ENCODE data around the gene CLSTN3. TPM values are rescaled to one million over a fixed set of nuclear protein-coding genes. Genes with fewer than 3 reads are reported as not detected.

CLSTN3 gene
- total and polyA plus RNA-seq, 2 of the 13 experiments (the other 11 are each of a cell fraction or from before 2014, with no cell fraction given), result 26.2 to 94.1 TPM

DNA sequence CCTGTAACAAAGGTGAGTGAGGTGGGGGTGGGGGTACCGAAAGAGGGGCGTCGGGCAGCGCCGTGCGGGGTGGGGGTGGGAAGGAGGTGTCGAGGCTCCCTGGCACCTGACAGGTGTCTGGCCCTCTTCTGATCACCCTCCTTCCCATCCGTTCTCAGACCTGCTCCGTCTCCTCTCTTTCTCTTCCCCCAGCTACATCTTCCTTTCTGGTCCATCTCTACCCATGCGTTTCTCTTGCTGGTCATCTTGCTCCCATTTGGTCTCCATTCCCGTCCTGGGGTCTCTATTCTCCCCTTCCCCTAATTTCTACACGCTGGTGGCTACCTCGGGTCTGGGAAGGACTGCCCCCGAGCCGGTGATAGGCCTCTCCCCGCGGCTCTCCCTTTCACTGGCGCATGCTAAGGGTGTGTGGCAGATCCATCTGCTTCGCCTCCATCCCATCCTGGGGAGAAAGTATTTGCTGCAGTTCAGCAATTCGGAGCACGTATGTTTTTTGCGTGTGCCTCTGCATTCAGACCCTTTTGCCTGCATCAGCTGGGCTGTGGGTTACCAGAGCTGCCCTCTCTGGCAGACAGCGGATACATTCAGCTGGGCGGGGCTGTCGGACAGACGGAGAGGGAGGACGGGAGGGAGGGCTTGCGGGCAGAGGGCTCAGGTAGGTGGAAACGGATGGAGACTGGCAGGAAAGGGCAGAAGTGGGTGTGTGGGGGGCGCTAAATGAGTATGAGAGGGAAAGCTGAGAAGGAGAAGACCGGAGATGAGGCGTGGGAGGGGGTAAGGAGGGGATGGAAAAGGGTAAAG is 730 bp downstream of the CLSTN3 start (continued):
- TF ChIP-seq, protein P1, sequence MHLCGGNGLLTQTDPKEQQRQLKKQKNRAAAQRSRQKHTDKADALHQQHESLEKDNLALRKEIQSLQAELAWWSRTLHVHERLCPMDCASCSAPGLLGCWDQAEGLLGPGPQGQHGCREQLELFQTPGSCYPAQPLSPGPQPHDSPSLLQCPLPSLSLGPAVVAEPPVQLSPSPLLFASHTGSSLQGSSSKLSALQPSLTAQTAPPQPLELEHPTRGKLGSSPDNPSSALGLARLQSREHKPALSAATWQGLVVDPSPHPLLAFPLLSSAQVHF (CRISPR knock-in tag; IDR thresholded peaks at IDR 0.05), result no peak
- TF ChIP-seq ZNF138 (CRISPR knock-in tag; IDR thresholded peaks at IDR 0.05; ENCODE audit: low read depth) (no peak), KLF15 (CRISPR knock-in tag; IDR thresholded peaks at IDR 0.05; ENCODE audit: borderline replicate concordance) (no peak), ZNF318 (CRISPR knock-in tag; IDR thresholded peaks at IDR 0.05) (peak; percentile 41; the same call in 1 of the 2 replicates), TEAD2 (CRISPR knock-in tag; IDR thresholded peaks at IDR 0.05) (no peak), HOXA9 (CRISPR knock-in tag; IDR thresholded peaks at IDR 0.05; ENCODE audit: borderline replicate concordance) (peak; percentile 22; the same call in 1 of the 2 replicates), NCOR1 (IDR thresholded peaks at IDR 0.05; ENCODE audit: borderline replicate concordance, low read length) (no peak), ZNF878 (CRISPR knock-in tag; IDR thresholded peaks at IDR 0.05) (no peak), KLF16 (CRISPR knock-in tag; IDR thresholded peaks at IDR 0.05) (no peak), ZNF12 (CRISPR knock-in tag; IDR thresholded peaks at IDR 0.05) (no peak), KDM5A (IDR thresholded peaks at IDR 0.05; ENCODE audit: borderline replicate concordance, low read length) (no peak), TBX3 (IDR thresholded peaks at IDR 0.05; ENCODE audit: borderline replicate concordance) (no peak), ZNF781 (CRISPR knock-in tag; IDR thresholded peaks at IDR 0.05; ENCODE audit: borderline replicate concordance, not compliant biosample characterization) (no peak), NR2F6 (IDR thresholded peaks at IDR 0.05) (no peak), NR2F6 (CRISPR knock-in tag; IDR thresholded peaks at IDR 0.05) (peak; percentile 17; the same call in 1 of the 2 replicates), MYC (CRISPR knock-in tag; IDR thresholded peaks at IDR 0.05; ENCODE audit: borderline replicate concordance) (no peak)
- TF ChIP-seq, protein P2, sequence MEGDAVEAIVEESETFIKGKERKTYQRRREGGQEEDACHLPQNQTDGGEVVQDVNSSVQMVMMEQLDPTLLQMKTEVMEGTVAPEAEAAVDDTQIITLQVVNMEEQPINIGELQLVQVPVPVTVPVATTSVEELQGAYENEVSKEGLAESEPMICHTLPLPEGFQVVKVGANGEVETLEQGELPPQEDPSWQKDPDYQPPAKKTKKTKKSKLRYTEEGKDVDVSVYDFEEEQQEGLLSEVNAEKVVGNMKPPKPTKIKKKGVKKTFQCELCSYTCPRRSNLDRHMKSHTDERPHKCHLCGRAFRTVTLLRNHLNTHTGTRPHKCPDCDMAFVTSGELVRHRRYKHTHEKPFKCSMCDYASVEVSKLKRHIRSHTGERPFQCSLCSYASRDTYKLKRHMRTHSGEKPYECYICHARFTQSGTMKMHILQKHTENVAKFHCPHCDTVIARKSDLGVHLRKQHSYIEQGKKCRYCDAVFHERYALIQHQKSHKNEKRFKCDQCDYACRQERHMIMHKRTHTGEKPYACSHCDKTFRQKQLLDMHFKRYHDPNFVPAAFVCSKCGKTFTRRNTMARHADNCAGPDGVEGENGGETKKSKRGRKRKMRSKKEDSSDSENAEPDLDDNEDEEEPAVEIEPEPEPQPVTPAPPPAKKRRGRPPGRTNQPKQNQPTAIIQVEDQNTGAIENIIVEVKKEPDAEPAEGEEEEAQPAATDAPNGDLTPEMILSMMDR (CRISPR knock-in tag; IDR thresholded peaks at IDR 0.05), result peak; percentile 41
- TF ChIP-seq, protein P3, sequence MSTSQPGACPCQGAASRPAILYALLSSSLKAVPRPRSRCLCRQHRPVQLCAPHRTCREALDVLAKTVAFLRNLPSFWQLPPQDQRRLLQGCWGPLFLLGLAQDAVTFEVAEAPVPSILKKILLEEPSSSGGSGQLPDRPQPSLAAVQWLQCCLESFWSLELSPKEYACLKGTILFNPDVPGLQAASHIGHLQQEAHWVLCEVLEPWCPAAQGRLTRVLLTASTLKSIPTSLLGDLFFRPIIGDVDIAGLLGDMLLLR (CRISPR knock-in tag; IDR thresholded peaks at IDR 0.05), result no peak

All from HepG2 (cell line).